ENCODE data around the gene DENND4C.
A peak's percentile ranks its signal among the peaks of the same experiment; 100 is the strongest.
"Not testable (repeated sequence)": the region's sequence is repeated elsewhere in the genome, so short reads cannot be mapped to it uniquely, and the experiment has no call there.

DENND4C gene

DNA sequence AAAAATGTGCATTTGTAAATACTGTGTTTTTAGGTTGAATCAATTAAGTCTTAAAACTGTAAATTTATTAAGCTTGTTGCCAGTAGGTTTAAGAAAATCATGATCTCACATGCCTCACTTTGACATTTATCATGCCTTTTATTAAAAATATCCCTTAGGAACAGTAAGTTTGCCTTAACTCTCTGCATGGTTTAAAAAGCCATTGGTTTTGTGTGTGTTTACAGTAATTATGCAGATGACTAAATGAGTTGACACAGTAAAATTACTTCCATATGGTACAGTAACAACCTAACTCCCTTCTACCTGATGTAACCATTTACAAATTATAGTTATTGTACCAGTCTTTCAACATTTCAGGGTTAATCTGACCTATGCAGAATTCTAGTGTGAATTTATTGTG is 143.0 kb downstream of the DENND4C start:
- no peak for DNase-seq (ENCODE audit: low read depth)

DNA sequence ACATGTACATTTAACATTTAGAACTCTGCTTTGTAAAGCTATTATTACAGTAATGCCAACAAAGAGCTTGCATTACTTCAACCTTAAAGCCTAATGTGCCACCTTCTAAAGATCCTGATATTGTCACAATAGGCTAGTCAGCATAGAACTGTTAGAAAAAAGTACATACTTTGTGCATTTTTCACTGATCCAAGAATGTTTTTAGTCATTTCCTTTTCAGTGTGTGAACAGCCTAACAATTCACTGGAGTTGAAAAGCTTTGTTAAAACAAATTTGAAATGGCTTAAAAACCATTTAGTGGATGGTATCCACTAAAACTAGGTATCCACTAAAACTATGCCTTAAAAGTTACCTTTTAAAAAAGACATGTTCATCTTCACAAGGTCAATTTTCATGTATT is 145.0 kb downstream of the DENND4C start:
- no peak for DNase-seq (ENCODE audit: low read depth)

DNA sequence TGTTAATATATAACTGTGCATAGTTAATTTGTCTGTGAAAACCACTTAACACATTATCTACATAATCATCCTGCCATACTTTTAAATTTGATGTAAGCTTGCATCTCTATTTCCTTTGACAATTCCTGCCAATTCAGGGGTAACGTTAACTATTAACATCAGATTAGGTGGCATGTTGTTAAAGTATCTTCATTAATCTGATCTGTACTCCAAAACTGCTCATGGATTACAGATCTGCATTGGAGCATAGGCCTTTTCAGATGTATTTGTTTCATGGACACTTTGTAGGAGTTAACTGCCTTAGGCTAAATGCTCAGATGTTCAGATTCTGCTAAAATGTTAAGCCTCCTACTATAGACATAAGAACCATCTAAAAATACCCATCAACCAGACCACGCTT is 146.4 kb downstream of the DENND4C start:
- DNase-seq (ENCODE audit: low read depth): no peak

DNA sequence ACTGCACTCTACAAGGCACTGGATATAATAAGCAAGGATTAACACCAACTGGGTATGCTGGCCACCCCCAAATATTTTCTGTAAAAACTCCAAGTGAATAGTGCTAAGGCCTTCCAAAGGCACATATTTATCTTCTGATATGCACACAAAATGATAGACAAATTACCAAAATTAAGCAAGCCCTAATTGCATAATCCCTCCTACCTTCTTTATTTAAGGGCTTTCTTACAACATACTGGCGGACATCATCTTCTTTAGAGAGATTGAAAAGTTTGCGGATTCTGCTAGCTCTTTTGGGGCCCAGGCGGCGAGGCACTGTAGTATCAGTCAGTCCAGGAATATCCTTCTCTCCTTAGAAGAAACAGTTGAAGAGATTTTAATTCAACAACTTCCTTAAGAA is 147.7 kb downstream of the DENND4C start:
- no peak for DNase-seq (ENCODE audit: low read depth)

DNA sequence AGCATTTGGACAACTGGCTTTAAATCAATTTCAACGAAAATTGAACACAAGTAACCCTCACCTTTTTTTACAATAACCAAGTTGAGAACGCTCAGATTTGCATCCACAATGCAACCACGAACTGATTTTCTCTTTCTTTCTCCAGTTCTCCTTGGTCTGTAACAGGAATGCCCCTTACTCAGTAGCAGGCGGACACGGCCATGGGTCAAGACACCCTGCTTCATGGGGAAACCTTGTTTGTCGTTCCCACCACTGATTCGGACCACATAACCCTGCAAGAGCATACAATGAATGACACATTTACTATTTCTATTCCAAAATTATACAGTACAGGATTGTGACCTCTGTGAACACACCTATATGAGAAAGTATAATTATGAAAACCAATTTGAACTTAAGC is 148.2 kb downstream of the DENND4C start:
- no peak for DNase-seq (ENCODE audit: low read depth)

DNA sequence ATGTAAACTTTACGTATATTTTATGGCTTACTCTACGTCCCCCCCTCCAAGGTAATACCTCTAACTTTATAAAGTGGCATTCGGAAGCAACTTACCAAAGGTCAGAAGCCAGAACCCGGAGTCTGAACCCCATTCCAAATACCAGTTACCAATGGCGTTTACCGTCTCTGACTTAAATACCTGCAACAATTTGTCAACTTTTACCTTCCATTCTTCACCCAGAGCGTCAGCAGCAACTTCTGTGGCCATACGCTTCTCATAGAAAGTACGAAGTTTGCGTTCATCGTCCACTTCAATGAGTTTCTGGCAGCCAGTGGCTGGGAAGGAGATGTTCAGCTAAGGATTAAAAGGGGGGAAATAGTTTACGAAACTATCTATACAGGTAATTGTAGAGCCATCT is 148.8 kb downstream of the DENND4C start:
- DNase-seq (ENCODE audit: low read depth): no peak

- no peak for DNase-seq (ENCODE audit: low read depth)
These were observed 149.2 kb downstream of the DENND4C start for GRCh38 chr9:19379697-19380046.

GRCh38 chr9:19380826-19381075 is 150.3 kb downstream of the DENND4C start:
- no peak for DNase-seq (ENCODE audit: low read depth)

DNA sequence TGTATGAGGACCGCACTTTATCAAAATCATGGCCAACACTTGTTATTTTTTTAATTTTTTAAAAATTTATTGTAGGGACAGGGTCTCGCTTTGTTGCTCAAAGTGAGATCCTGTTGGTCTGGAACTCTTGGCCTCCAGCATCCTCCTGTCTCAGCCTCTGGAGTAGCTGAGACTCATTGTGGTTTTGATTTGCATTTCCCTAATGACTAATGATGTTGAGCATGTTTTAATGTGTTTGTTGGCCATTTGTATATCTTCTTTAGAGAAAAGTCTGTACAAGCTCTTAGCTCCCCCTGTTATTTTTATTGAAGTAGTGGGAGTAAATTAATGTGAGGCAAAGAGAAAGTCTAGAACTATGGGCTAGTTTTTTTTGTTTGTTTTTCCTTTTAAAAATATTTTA is 151.2 kb downstream of the DENND4C start:
- no peak for DNase-seq (ENCODE audit: low read depth)

DNA sequence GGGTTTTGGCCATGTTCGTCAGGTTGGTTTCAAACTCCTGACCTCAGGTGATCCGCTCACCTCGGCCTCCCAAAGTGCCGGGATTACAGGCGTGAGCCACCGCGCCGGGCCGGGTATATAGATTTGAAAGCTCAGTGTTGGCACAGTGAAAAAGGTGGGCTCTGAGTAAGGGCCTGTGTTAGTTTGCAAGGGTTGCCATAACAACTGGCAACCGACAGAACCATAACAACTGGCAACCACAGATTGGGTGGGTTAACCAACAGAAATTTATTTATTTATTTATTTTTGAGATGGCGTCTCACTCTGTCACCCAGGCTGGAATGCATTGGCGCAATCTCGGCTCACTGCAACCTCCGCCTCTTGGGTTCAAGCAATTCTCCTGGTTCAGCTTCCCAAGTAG is 154.7 kb downstream of the DENND4C start:
- not testable (repeated sequence) for DNase-seq (ENCODE audit: low read depth)

- no peak for DNase-seq (ENCODE audit: low read depth)
These were observed 155.5 kb downstream of the DENND4C start for GRCh38 chr9:19385786-19386501.

- DNase-seq (ENCODE audit: low read depth): no peak
These were observed 156.1 kb downstream of the DENND4C start for GRCh38 chr9:19386502-19387044.

GRCh38 chr9:19387317-19387716 is 156.8 kb downstream of the DENND4C start:
- no peak for DNase-seq (ENCODE audit: low read depth)

DNA sequence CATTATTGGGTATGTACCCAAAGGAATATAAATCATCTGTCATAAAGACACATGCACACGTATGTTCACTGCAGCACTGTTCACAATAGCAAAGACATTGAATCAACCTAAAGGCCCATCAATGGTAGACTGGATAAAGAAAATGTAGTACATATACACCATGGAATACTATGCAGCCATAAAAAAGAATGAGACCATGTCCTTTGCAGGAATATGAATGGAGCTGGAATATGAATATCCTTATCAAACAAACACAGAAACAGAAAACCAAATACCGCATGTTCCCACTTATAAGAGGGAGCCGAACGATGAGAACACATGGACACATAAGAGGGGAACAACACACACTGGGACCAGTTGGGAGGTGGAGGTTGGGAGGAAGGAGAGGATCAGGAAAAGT is 159.0 kb downstream of the DENND4C start:
- DNase-seq (ENCODE audit: low read depth): not testable (repeated sequence)

- no peak for DNase-seq (ENCODE audit: low read depth)
These were observed 167.4 kb downstream of the DENND4C start for GRCh38 chr9:19397845-19398244.

DNA sequence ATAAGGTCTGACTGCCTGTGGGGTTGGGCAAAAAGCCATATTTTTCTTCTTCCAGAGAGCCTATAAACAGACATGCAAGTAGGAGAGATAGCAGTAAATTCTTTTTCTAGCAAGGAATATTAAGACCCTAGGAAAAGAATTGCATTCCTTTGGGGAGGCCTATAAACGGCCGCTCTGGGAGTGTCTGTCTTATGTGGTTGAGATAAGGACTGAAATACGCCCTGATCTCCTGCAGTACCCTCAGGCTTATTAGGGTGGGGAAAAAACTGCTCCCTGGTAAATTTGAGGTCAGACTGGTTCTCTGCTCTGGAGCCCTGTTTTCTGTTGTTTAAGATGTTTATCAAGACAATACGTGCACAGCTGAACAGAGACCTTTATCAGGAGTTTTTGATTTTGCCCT is 172.7 kb downstream of the DENND4C start:
- not testable (repeated sequence) for DNase-seq (ENCODE audit: low read depth)

- DNase-seq (ENCODE audit: low read depth): no peak
These were observed 174.0 kb downstream of the DENND4C start for GRCh38 chr9:19404283-19405075.

DNA sequence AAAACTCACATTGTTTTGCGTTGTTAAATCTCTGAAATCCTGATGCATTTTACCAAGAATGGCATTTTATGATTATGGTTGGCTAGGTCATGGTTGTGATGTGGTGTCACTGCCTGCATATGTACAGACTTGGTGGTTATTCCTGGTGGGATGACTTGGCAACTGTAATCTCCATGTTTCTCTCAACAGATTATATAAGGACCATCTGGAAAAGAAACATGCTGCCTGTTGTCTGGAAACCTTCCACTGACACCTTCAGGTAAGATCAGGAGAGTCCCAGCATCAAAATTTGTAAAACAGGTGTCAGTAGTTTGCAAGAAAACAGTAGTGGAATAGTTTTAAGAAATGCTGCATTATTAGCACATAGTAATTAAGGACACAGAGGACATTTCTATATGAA is 175.3 kb downstream of the DENND4C start:
- DNase-seq (ENCODE audit: low read depth): no peak

- DNase-seq (ENCODE audit: low read depth): no peak
These were observed 177.8 kb downstream of the DENND4C start for GRCh38 chr9:19408316-19408692.

GRCh38 chr9:19408693-19409400 is 178.4 kb downstream of the DENND4C start, which contains the start of gene ACER2:
Gene ACER2 (plus strand): TSS chr9:19409009. CDS start chr9:19409085, 76 bp downstream.
- peak; percentile 92 for DNase-seq (ENCODE audit: low read depth)

DNA sequence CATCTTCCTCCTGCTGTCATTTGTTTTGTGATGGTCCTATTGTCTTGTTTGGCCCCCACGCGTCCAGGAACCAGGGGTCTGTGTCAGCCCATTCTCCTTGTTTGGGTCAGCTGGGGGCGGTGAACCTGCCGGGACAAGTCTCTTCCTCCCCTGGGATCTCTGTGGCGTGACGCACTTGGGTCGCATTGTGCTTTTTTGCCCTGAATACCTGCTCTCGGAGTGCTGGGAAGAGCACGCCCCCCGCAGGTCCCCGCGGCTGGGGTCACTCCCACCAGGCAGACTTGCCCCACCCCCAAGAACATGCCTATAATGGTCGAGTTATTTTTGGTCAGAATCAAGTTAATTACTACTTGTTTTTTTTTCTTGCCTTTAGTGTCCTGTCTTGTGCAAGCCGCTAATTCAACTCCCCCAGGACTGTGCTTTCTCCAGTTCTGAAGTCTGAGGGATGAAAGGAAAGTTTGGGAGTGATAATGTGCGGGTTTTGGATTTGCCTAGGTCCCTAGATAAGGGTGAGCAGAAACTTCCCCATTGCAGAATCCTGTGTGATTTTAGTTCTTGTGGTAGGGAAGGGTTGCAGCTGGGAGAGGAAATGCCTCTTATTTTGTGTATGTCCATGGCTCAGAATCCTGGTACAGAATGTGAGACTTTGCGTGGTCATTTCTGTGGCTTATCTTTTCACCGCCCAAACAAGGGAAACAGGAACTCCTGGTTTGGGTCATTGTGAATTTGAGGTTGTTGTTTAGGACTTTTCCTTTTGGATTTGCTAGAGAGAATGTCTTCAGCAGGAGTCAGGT is 179.1 kb downstream of the DENND4C start:
- DNase-seq (ENCODE audit: low read depth): no peak

- DNase-seq (ENCODE audit: low read depth): no peak
These were observed 179.7 kb downstream of the DENND4C start for GRCh38 chr9:19410195-19410503.

Data from activated T-cell treated with anti-CD3 and anti-CD28 coated beads for 24 hours (primary cell).